PFSK-1 (cell line): ENCODE data around the gene BMF.

ENCODE experiments used
- FOXP2 ChIP-seq: optimal IDR thresholded peaks from 2 replicates; pipeline ENCODE3; 2011; ENCODE audit warnings: borderline replicate concordance, control low read depth, inconsistent platforms; ENCODE audit not compliant: insufficient read depth; ENCODE audit errors: extremely low read length, extremely low read depth
- POLR2AphosphoS5 ChIP-seq: IDR thresholded peaks from 2 replicates; pipeline ENCODE4 v1.6.1; 2012; ENCODE audit warnings: low read depth, mild to moderate bottlenecking, control low read depth, low read length, moderate library complexity
- REST ChIP-seq, 2 experiments: IDR thresholded peaks; 2 replicates each; pipeline versions ENCODE4 v1.6.1 to v1.8.0; 2011 to 2012; ENCODE audit warnings: low read depth in 2 of 2, low read length in 2 of 2, control low read depth in 1 of 2, inconsistent platforms in 1 of 2, mild to moderate bottlenecking in 1 of 2, moderate library complexity in 1 of 2; ENCODE audit not compliant: insufficient read depth in 1 of 2
- SIN3A ChIP-seq: IDR thresholded peaks from 2 replicates; pipeline ENCODE4 v1.6.1; 2012; ENCODE audit warnings: mild to moderate bottlenecking, low read length, moderate library complexity, borderline replicate concordance; ENCODE audit not compliant: insufficient read depth
- TAF1 ChIP-seq: IDR thresholded peaks from 2 replicates; pipeline ENCODE4 v1.6.1; 2012; ENCODE audit warnings: low read length, control low read depth, borderline replicate concordance; ENCODE audit not compliant: insufficient read depth

BMF gene

GRCh38 chr15:40108061-40108854, 421 bp downstream of the BMF start:
- TF ChIP-seq REST (IDR thresholded peaks at IDR 0.05; ENCODE audit: insufficient read depth in 1 of 2, low read depth in 2 of 2, low read length in 2 of 2) (no peak), FOXP2 (no peak), SIN3A (no peak), POLR2AphosphoS5 (no peak), TAF1 (no peak)

- TF ChIP-seq POLR2AphosphoS5 (no peak), FOXP2 (no peak), REST (IDR thresholded peaks at IDR 0.05; ENCODE audit: insufficient read depth in 1 of 2, low read depth in 2 of 2, low read length in 2 of 2) (no peak), TAF1 (no peak), SIN3A (no peak)
Measured at GRCh38 chr15:40106203-40107161, 2.2 kb downstream of the BMF start.

GRCh38 chr15:40105517-40106202, 3.0 kb downstream of the BMF start:
- no peak for TF ChIP-seq TAF1
- TF ChIP-seq REST (IDR thresholded peaks at IDR 0.05; ENCODE audit: insufficient read depth in 1 of 2, low read depth in 2 of 2, low read length in 2 of 2) = no peak
- TF ChIP-seq POLR2AphosphoS5 = no peak
- no peak for TF ChIP-seq SIN3A
- TF ChIP-seq FOXP2 = no peak

- TF ChIP-seq REST (IDR thresholded peaks at IDR 0.05; ENCODE audit: insufficient read depth in 1 of 2, low read depth in 2 of 2, low read length in 2 of 2) (0 out of 4 replicates have a peak, but pooled peaks of 1 of the 2 experiments have one; percentile 14), FOXP2 (no peak)
Measured at GRCh38 chr15:40104865-40105516, 3.7 kb downstream of the BMF start.
